HepG2 (cell line): Measurements from ENCODE around the gene IL3RA. TPM values are rescaled to one million over a fixed set of nuclear protein-coding genes. Genes with fewer than 3 reads are reported as not detected.

Source experiments
- ELF3 ChIP-seq: IDR thresholded peaks from 2 replicates; pipeline ENCODE4 v1.6.1; 2016; ENCODE audit warnings: missing genetic modification reagents, missing compliant biosample characterization
- HOXA5 ChIP-seq: sonication (generic); formaldehyde crosslinking; IDR thresholded peaks from 2 replicates; pipeline ENCODE4 v1.4.0; 2020; ENCODE audit warnings: missing genetic modification reagents
- IKZF4 ChIP-seq: sonication (generic); formaldehyde crosslinking; IDR thresholded peaks from 2 replicates; pipeline ENCODE4 v1.5.1; 2020; ENCODE audit warnings: borderline replicate concordance, mild to moderate bottlenecking, low read depth, missing genetic modification reagents; ENCODE audit errors: not compliant biosample characterization
- KDM6A ChIP-seq: IDR thresholded peaks from 2 replicates; pipeline ENCODE4 v1.6.1; 2016; ENCODE audit warnings: low read depth
- MTF1 ChIP-seq: sonication (generic); formaldehyde crosslinking; IDR thresholded peaks from 2 replicates; pipeline ENCODE4 v1.5.0; 2020; ENCODE audit warnings: missing genetic modification reagents
- NFRKB ChIP-seq: fragments of 450-650 bp; IDR thresholded peaks from 2 replicates; pipeline ENCODE4 v1.6.1; 2017
- PAF1 ChIP-seq: IDR thresholded peaks from 2 replicates; pipeline ENCODE4 v1.6.1; 2016; ENCODE audit warnings: missing genetic modification reagents, missing compliant biosample characterization
- RARA ChIP-seq: IDR thresholded peaks from 2 replicates; pipeline ENCODE4 v1.6.1; 2016; ENCODE audit warnings: missing genetic modification reagents, missing compliant biosample characterization
- TRIM24 ChIP-seq: sonication (generic); formaldehyde crosslinking; IDR thresholded peaks from 2 replicates; pipeline ENCODE4 v1.8.0; 2022; ENCODE audit warnings: mild to moderate bottlenecking, missing genetic modification reagents
- ZBTB20 ChIP-seq: sonication (generic); formaldehyde crosslinking; IDR thresholded peaks from 2 replicates; pipeline ENCODE4 v1.8.1; 2023; ENCODE audit warnings: missing genetic modification reagents, low read depth, mild to moderate bottlenecking, borderline replicate concordance
- ZNF143 ChIP-seq: sonication (generic); formaldehyde crosslinking; IDR thresholded peaks from 2 replicates; pipeline ENCODE4 v1.4.0; 2020; ENCODE audit warnings: missing genetic modification reagents
- ZNF160 ChIP-seq: sonication (generic); formaldehyde crosslinking; IDR thresholded peaks from 2 replicates; pipeline ENCODE4 v1.8.0; 2022; ENCODE audit warnings: mild to moderate bottlenecking, inconsistent platforms, missing genetic modification reagents
- ZNF790 ChIP-seq: sonication (generic); formaldehyde crosslinking; IDR thresholded peaks from 2 replicates; pipeline ENCODE4 v1.8.0; 2022; ENCODE audit warnings: missing genetic modification reagents, mild to moderate bottlenecking, borderline replicate concordance
- ZNF878 ChIP-seq: sonication (generic); formaldehyde crosslinking; IDR thresholded peaks from 2 replicates; pipeline ENCODE4 v1.8.1; 2023; ENCODE audit warnings: mild to moderate bottlenecking, missing genetic modification reagents, moderate library complexity
- ZSCAN22 ChIP-seq: sonication (generic); formaldehyde crosslinking; IDR thresholded peaks from 2 replicates; pipeline ENCODE4 v1.4.0; 2020; ENCODE audit warnings: mild to moderate bottlenecking, missing genetic modification reagents
- polyA plus RNA-seq, 8 experiments: library from polyadenylated mRNA; depleted of rRNA in 3 of 8; stranded (reverse) in 7 of 8; unstranded in 1 of 8; fragments of >200 nt; fragmentation: Illumina TruSeq in 4 of 8; extraction: Trizol in 4 of 8; gene quantifications; 2 replicates each; pipeline versions ENCODE4 v1.2.1 to v1.2.3, GENCODE V29; 2011 to 2016; ENCODE audit warnings: low read depth in 4 of 8, missing spikeins in 1 of 8, mixed read lengths in 1 of 8; ENCODE audit not compliant: insufficient read depth in 1 of 8
- total RNA-seq, 5 experiments: library from RNA; depleted of rRNA; stranded (reverse); fragments of >200 nt; fragmentation: Illumina TruSeq; extraction: Trizol; gene quantifications; 2 replicates each; pipeline ENCODE4 v1.2.3, GENCODE V29; 2016; ENCODE audit warnings: low read depth in 1 of 5
- TF ChIP-seq, protein P1 (sequence below): sonication (generic); formaldehyde crosslinking; IDR thresholded peaks from 2 replicates; pipeline ENCODE4 v1.5.0; 2020; ENCODE audit warnings: mild to moderate bottlenecking, missing genetic modification reagents, borderline replicate concordance
- TF ChIP-seq, protein P2 (sequence below): sonication (generic); formaldehyde crosslinking; IDR thresholded peaks from 2 replicates; pipeline ENCODE4 v1.8.0; 2022; ENCODE audit warnings: low read depth, missing genetic modification reagents
- TF ChIP-seq, protein P3 (sequence below): sonication (generic); formaldehyde crosslinking; IDR thresholded peaks from 2 replicates; pipeline ENCODE4 v1.8.0; 2022; ENCODE audit warnings: missing genetic modification reagents, mild to moderate bottlenecking, moderate library complexity, borderline replicate concordance
- TF ChIP-seq, protein P4 (sequence below): sonication (generic); formaldehyde crosslinking; IDR thresholded peaks from 2 replicates; pipeline ENCODE4 v1.9.0; 2021; ENCODE audit warnings: missing genetic modification reagents, mild to moderate bottlenecking, borderline replicate concordance

The IL3RA gene
- total and polyA plus RNA-seq, 2 of the 13 experiments (the other 11 are each of a cell fraction or from before 2014, with no cell fraction given) = not detected

DNA sequence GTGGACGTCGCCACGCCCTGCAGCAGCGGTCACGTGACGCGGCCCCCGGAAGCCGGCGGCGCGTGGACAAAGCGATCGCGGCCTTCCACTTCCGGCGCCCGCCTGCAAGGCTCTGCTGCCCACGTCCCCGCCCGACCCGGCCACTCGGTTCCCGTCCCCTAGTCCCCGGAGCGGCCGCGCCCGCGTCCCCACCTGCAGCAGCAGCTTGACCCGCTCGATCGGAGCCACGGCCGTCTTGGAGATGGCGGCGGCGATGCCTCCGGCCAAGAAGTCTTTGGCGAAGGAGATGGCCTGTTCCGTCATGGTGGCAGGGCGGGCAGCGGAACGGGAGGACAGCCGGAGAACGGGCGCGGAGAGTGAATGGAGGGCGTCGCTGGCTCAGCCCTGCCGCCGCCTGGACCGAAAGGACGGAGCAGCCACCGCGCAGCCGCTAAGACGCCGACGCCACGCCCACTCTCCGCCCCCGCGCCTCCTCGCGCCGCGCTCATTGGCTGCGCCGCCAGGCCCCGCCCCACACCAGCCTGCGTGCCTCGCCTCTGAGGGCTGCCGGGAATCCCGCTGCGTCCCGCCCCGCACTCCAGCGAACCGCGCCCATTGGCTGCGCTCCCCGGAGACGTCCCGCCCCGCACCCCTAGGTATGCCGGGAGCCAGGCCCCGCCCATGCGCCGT is 55.3 kb downstream of the IL3RA start, which contains the start of gene SLC25A6 (continued):
- TF ChIP-seq, protein P1, sequence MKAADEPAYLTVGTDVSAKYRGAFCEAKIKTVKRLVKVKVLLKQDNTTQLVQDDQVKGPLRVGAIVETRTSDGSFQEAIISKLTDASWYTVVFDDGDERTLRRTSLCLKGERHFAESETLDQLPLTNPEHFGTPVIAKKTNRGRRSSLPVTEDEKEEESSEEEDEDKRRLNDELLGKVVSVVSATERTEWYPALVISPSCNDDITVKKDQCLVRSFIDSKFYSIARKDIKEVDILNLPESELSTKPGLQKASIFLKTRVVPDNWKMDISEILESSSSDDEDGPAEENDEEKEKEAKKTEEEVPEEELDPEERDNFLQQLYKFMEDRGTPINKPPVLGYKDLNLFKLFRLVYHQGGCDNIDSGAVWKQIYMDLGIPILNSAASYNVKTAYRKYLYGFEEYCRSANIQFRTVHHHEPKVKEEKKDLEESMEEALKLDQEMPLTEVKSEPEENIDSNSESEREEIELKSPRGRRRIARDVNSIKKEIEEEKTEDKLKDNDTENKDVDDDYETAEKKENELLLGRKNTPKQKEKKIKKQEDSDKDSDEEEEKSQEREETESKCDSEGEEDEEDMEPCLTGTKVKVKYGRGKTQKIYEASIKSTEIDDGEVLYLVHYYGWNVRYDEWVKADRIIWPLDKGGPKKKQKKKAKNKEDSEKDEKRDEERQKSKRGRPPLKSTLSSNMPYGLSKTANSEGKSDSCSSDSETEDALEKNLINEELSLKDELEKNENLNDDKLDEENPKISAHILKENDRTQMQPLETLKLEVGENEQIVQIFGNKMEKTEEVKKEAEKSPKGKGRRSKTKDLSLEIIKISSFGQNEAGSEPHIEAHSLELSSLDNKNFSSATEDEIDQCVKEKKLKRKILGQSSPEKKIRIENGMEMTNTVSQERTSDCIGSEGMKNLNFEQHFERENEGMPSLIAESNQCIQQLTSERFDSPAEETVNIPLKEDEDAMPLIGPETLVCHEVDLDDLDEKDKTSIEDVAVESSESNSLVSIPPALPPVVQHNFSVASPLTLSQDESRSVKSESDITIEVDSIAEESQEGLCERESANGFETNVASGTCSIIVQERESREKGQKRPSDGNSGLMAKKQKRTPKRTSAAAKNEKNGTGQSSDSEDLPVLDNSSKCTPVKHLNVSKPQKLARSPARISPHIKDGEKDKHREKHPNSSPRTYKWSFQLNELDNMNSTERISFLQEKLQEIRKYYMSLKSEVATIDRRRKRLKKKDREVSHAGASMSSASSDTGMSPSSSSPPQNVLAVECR (CRISPR knock-in tag) = no peak
- TF ChIP-seq ELF3 (CRISPR knock-in tag) (no peak; the same call in none of the 2 replicates), ZBTB20 (CRISPR knock-in tag) (no peak), IKZF4 (peak; percentile 96), HOXA5 (peak; percentile 69; the same call in 1 of the 2 replicates), ZSCAN22 (CRISPR knock-in tag) (no peak), MTF1 (CRISPR knock-in tag) (no peak; the same call in 1 of the 2 replicates), ZNF160 (CRISPR knock-in tag) (peak; percentile 75; the same call in 1 of the 2 replicates), PAF1 (peak; percentile 43; the same call in 1 of the 2 replicates), KDM6A (CRISPR knock-in tag) (no peak), ZNF143 (CRISPR knock-in tag) (peak; percentile 91), ZNF790 (CRISPR knock-in tag) (0 out of 2 replicates have a peak, but pooled peaks have one; percentile 64), ZNF878 (CRISPR knock-in tag) (no peak), TRIM24 (CRISPR knock-in tag) (no peak), NFRKB (no peak), RARA (CRISPR knock-in tag) (0 out of 2 replicates have a peak, but pooled peaks have one; percentile 17)
- TF ChIP-seq, protein P2, sequence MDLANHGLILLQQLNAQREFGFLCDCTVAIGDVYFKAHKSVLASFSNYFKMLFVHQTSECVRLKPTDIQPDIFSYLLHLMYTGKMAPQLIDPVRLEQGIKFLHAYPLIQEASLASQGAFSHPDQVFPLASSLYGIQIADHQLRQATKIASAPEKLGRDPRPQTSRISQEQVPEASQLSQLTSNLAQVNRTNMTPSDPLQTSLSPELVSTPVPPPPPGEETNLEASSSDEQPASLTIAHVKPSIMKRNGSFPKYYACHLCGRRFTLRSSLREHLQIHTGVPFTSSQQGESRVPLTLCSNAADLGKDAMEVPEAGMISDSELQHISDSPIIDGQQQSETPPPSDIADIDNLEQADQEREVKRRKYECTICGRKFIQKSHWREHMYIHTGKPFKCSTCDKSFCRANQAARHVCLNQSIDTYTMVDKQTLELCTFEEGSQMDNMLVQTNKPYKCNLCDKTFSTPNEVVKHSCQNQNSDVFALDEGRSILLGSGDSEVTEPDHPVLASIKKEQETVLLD (CRISPR knock-in tag) = no peak
- TF ChIP-seq, protein P3, sequence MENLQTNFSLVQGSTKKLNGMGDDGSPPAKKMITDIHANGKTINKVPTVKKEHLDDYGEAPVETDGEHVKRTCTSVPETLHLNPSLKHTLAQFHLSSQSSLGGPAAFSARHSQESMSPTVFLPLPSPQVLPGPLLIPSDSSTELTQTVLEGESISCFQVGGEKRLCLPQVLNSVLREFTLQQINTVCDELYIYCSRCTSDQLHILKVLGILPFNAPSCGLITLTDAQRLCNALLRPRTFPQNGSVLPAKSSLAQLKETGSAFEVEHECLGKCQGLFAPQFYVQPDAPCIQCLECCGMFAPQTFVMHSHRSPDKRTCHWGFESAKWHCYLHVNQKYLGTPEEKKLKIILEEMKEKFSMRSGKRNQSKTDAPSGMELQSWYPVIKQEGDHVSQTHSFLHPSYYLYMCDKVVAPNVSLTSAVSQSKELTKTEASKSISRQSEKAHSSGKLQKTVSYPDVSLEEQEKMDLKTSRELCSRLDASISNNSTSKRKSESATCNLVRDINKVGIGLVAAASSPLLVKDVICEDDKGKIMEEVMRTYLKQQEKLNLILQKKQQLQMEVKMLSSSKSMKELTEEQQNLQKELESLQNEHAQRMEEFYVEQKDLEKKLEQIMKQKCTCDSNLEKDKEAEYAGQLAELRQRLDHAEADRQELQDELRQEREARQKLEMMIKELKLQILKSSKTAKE (CRISPR knock-in tag) = no peak
- TF ChIP-seq, protein P4, sequence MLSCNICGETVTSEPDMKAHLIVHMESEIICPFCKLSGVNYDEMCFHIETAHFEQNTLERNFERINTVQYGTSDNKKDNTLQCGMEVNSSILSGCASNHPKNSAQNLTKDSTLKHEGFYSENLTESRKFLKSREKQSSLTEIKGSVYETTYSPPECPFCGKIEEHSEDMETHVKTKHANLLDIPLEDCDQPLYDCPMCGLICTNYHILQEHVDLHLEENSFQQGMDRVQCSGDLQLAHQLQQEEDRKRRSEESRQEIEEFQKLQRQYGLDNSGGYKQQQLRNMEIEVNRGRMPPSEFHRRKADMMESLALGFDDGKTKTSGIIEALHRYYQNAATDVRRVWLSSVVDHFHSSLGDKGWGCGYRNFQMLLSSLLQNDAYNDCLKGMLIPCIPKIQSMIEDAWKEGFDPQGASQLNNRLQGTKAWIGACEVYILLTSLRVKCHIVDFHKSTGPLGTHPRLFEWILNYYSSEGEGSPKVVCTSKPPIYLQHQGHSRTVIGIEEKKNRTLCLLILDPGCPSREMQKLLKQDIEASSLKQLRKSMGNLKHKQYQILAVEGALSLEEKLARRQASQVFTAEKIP = no peak
